NCI-H748 (cell line): ENCODE measurements around the gene ZPBP.

Source experiments
- DNase-seq: peaks from one replicate; lab custom pipeline; 2025; ENCODE audit not compliant: unreplicated experiment; lab: John Stamatoyannopoulos, UW

ZPBP gene, protein sequence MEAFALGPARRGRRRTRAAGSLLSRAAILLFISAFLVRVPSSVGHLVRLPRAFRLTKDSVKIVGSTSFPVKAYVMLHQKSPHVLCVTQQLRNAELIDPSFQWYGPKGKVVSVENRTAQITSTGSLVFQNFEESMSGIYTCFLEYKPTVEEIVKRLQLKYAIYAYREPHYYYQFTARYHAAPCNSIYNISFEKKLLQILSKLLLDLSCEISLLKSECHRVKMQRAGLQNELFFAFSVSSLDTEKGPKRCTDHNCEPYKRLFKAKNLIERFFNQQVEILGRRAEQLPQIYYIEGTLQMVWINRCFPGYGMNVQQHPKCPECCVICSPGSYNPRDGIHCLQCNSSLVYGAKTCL

DNA sequence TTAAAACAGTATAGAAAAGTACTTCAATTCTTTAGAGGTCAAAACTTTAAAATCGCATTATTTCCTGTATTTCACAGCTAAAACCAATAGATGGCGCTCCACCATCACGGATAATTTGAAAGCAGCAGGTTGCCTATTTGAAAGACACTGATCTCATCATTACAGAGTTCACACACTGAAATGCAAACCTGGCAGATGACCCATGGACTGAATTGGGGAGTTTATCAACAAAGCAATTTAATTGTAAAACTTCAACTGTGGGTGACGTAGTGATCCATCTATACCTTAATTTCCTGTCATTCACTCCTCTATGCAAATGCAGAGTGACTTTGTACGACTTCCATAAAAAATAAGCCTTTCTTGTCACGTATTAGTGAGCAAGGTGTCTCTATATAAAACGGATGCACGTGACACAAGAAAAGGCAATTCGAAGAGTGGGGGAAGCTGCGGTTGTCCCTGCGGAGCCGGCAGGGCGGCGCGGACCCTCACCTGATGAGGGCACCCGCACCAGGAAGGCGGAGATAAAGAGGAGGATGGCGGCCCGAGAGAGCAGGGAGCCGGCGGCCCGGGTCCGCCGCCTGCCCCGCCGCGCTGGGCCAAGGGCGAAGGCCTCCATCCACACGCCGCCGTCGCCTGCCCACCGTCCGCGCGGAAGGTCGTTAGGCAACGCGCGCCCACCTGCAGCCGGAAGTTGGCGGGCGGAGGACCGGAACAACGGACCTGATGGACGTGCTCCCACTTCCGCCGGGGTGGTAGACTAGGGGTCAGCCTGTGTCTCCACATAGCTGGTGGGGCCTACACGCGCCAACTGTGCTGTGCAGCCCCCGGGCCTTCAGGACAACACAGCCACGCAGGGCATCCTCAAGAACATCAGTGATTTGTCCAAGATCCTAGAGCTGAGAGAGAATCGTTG lies at the start of gene ZPBP:
TSS of gene ZPBP (minus strand) at position 668 of the 913 bp plus-strand sequence. CDS start at position 616, 52 bp downstream.
- DNase-seq = peak; percentile 57

DNA sequence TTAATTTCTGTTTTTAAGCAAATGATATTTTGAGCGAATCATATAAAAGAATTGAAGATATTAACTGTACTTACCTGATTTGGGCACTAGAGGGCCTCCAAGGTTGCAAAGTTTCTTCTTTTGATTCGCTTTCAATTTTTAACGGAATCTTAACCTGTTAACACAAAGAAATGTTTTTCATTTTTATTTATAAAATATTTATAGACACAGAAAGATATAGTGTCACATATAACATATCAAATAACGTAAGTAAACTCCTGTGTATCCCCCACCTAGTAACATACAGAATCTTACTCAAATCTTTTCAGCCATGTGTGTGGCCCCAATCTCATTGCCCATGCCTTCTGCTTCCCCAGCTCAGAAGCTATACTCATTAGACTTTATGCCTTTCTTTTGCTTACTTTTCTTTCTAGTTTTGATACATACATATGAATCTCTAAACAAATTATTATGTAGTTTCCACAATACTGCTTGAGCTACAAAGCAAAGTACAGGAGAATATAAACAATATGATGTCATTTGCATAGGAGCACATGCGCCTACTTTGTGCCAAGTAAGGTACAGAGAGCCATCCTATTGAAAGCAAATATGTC lies 49.5 kb upstream of the ZPBP start:
- peak; percentile 35 for DNase-seq

DNA sequence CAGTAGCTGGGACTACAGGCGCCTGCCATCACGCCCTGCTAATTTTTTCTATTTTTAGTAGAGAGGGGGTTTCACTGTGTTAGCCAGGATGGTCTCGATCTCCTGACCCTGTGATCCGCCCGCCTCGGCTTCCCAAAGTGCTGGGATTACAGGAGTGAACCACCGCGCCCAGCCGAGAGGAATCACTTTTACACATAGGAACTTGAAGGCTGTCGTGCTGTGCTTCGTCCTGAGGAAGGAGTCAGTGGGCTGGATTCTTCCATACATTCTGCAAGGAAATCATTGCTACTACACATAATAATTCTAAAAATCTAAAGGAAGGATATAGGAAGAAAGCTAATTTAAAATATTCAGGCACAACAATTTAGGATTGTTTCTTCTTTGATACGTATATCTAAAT lies 48.8 kb upstream of the ZPBP start:
- no peak for DNase-seq

DNA sequence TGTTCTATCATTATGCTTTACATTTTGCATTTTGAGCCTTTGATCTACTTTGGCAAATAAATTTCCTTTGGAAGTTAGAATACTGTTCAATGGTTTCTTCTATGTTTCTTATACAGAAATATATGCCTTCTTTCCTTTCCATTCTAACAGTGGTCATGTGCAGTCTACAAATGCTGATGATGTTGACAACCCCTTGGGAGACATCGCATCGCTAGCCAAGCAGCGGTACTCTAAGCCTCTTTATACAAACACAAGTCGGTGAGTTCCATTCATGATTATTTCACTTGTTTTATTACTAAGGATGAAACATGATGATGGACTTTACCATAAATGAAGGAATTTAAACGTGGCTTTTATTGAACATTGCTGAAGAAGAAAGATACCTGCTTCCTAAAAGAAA lies 48.1 kb upstream of the ZPBP start:
- no peak for DNase-seq

DNA sequence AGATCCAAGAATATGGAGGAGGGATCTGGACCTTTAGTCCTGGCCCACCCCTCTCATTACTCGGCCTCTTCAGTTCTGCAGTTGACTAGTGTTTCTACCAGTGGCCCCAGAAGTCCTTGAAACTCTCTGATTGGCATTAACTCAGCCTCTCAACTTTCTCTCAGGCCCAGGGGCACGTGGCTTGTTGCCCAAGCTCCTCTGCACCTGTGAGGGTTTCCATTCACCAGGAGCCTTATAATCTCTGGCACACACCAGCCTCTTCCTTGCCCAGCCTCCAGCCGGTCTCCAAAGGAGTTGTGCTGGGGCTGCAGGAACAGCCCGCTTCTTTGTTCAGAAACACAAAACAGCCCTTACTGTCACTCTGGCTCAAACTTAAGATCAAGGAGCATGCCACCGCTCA lies 47.6 kb upstream of the ZPBP start:
- no peak for DNase-seq

DNA sequence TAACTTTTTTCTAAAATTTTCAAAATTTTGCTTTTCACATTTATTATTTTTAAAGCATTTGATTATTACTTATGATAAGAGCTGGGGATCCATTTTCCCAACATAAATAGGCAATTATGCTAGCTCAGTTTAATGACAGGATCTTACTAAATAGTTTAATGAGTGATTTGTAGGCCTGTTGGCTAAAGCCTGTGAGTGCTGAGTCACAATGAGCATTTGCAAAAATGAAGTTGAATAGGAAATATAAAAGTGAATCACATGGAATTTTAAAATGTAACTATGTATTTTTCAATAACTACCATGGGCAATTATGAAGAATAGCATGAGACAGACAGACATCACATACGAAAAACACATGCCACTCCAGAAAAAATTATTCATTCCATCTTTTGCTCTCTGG lies 45.1 kb upstream of the ZPBP start:
- DNase-seq = no peak

DNA sequence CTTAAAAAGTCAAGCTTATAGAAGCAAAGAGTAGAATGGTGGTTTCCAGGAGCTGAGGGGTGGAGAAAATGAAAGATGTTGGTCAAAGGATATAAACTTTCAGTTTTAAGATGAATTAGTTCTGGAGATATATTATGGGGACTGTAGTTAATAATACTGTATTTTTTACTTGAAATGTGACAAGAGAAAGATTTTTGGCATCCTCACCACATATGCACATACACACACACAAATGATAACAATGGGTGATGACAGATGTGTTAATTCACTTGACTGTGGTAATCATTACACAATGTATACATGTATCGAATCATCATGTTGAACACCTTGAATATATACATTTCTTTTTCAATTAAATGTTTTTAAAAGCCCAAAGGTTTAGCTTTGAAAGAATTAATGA lies 32.7 kb upstream of the ZPBP start:
- DNase-seq = no peak

DNA sequence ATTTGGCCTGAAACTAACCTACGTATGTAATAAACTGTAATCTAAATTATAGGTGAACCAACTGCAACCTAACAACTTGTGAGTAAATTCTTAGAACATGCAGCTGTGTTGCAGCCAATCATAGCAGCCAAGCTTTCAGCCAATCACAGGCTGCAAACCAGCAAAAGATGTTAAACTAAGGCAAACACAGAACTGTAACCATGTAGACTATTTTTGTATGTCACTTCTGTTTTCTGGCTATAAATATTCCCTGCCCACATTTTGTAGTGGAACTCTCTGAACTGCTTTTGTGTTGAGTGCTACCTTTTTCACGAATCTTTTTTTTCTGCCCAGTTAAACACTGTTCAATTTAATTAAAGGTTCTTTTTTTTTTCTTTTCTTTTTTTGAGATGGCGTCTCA lies 28.2 kb upstream of the ZPBP start:
- no peak for DNase-seq

DNA sequence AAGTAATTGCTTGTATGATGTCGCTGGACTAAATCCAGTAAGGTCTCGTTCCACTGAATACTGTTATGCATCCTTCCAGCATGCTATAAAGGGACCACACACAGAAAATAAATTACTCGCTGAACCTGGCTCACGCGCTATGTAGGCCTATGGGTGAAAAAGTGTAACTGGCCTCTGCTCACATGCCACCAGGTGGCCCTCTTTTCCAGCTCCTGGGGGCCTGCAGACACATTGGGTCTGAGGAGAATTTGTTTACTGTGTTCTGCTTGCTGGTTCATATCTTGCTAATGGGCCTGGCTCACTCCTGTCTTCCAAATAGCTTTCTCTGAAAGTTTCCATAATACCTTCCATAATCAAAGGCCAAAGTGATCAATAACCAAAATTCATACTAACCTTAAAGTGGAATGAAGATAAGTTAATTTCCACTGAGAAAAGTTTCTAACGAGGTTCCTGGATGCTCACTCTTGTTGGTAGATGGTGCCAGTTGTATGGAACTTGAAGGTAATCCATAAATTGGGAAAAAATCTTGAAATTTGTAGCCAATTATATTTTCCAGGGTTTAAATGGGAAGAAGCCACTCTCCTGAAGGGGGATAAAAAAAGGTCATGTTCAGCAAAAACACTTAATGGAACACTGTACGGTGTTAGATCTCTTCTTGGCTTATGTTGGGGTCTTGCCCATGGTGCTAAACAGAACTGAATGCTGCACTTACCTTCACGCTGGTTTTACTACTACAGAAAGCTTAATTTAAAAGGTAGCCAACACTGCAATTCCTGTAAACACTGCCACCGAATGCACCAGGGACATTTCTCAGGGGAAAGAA lies 27.0 kb upstream of the ZPBP start:
- no peak for DNase-seq

DNA sequence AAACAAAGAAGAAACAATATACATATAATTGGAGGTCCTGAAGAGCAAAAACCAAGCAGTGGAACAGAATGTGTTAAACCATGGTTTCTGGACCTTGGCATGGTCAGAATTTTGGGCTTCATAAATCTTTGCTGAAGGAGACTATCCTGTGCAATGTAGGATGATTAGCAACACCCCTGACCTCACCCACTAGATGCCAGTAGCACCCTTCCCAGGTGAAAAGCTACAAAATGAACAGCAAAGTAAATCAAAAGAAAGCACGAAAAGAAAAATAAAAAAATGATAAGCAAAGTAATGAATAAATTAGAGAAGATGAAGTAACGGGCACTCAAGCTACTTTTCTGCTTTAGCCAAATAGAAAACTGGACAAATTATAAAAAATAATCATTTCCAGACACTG lies 19.2 kb upstream of the ZPBP start:
- no peak for DNase-seq

DNA sequence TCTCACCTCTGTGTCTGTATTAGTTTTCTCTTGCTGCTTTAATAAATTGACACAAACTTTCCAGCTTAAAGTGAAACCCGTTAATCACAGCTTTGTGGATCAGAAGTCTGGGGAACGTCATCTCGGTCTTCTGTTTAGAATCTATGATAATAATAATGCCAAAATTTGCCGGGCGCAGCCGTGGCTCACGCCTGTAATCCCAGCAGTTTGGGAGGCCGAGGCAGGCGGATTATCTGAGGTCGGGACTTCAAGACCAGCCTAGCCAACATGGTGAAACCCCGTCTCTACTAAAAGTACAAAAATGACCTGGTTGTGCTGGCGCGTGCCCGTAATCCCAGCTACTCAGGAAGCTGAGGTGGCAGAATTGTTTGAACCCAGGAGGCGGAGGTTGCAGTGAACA lies 8.8 kb upstream of the ZPBP start:
- DNase-seq = no peak

DNA sequence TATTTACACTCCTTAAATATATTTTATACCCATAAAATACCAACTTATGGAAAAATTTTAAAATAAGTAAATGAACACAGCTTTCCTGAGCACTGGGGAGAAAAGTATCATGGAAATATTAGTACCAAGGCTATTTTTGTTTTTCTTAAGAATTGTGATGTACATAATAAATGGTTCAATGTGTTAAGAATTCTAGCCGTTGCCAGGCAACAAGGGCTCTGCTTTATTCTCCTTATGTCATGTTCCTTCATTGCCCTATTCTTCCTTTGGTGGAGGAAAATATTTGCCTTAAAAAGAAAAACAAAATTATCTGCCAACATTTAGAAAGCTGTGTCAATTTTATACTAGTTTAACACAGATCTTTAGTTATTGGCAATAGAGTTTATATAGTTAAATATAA lies 2.6 kb upstream of the ZPBP start:
- DNase-seq = peak; percentile 46

DNA sequence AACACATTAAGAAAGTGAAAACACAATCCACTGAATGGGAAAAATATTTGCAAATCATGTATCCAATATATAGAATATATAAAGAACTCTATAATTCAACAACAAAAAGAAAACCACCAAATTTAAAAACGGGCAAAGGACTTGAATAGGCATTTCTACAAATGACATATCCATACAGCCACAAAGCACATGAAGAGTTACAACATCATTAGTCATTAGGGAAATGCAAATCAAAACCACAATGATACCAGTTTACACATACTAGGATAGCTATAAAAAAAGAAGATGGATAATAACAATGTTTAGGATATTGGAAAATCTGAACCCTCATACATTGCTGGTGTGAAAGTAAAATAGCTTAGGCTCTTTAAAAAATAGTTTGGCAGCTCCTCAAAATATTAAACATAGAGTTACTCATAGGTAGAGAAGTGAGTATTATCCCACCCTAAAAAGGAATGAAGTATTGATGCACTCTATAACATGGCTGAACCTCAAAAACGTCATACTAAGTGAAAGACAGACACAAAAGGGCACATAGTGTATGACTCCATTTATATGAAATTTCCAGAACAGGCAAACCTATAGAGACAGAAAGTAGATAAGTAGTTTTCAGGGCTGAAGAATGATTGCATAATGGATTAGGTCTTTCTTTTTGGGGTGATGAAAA lies 4.5 kb downstream of the ZPBP start:
- no peak for DNase-seq

DNA sequence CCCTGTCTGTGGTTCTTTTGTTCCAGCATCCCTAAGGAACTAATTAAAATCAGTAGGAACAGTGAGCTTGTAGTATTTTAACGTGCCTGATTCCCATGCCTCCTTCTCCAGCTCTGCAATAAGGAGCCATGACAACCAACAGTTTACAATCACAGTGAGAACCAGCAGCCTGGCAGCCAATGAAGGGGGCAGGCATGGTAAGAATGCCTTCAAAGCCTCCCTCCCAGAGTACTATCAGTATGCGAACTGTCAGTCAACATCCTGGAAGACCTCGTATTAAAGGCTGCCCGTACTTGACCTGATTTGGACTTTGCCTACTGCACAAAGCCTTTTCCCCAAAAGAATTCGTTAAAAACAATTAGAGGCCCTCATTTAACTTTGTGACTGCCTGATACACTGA lies 7.7 kb downstream of the ZPBP start:
- no peak for DNase-seq

DNA sequence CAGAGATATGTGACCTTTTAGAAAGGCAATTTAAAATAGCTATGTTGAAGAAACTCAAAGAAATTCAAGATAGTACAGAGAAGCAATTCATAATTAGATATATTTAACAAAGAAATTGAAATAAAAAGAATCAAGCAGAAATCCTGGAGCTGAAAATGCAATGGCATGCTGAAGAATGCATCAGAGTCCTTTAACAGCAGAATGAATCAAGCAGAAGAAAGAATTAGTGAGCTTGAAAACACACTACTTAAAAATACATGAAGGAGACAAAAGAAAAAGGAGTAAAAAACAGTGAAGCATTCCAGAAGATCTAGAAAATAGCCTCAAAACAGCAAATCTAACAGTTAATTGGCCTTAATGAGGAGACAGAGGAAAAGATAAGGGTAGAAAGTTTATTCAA lies 20.0 kb downstream of the ZPBP start:
- no peak for DNase-seq

DNA sequence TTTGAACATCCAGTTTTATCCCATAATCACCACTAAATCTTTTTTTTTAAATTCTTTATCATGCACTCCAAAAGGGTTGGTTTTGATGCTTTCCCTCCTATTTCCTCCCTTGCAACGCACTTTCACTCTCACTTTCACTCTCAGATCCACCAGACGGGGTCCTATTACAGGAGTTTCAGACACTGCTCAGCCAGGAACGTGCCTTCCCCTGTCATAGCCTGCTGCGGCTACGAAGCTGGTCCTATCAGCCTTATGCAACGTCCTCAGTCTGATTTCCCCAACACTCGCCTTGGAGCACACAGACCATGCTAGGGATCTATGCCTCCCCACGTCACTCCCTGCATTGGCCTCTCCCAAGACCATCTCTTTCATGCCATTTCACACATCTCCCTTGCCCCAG lies 23.4 kb downstream of the ZPBP start:
- no peak for DNase-seq

DNA sequence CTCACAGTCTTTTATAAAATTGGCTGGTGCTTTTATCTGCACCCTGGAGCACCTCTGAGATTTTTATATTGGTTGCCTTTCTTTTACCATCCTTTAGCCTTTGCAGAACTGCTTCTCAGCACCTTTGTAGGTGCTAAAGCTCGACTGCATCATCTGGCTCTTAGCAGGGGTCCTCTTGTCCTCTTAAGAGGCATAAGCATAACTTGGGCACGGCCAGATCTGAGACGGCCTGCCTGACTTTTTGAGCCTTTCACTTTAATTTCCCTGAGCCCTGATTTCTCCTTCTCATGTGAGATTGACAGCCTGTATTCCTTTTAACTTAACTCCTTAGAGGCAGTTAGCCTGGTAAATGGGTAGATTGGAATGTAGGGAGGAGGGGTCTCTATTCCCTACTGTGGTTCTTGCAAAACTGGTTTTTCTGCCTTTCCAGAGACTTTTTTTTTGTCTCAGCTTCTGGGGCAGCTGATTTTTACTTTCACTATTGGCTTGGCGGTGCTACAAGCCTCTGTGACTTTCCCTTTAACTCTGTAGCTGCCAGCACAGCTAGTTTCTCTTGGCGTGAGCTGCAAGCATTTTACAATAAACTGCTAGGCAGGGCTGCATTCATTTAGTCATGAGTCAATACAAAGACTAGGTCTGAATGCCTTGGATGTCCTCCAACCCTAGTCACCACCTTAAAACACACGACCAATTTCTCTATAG lies 24.0 kb downstream of the ZPBP start:
- DNase-seq = peak; percentile 87

DNA sequence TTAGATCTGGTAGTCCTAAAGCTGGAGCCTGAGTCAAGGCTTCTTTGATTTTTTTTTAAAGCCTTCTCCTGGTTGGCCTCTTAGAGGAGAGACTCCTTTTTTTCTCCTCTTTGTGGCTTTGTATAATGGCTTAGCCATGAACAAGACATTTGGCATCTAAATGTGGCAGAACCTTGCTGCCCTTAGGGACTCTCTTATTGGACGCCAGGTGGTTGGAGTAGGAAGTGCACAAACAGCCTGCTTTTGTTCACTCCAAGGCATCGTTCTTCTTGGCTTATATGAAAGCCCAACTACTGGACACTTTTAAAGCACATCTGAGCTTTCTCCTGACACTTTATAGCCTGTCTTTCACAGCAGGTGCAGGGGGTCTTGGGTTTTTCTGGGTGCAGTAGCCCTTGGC lies 25.0 kb downstream of the ZPBP start:
- DNase-seq = peak; percentile 44

DNA sequence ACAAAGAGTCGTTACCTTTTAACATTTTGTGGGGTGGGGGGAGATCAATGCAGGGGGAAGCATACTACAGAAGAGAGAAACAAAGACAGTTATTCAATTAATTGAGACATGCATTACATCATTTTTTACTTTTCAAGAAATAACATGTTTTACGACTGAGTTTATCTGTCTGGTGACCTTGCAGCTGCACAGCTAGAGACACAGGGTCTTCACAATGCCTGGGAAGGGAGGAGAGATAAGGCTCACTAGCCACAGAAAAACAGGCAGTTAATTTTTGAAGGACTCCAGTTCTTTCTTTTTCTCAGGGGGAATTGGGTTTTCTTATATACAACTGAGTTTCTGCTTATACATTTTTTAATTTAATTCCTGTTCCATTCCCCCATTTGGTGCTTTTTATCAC lies 30.1 kb downstream of the ZPBP start:
- DNase-seq = no peak

DNA sequence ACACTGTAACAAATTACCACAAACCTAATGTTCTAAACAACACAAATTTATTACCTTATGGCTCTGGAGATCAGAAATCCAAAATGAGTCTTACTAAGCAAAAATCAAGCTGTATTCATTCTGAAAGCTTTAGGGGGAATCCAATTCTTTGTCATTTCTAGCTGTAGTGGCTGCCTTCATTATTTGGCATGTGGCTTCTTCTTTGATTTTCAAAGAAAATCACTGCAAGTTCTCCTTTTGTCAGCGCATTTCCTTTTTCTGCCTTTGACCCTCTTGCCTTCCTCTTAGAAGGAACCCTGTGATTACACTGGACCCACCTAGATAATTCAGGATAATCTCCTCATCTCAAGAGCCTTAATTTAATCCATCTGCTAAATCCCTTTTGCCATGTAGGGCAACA lies 36.9 kb downstream of the ZPBP start:
- DNase-seq = no peak
